Measurements from ENCODE around the gene KDM6B. TPM values are rescaled to one million over a fixed set of nuclear protein-coding genes. Genes with fewer than 3 reads are reported as not detected.

KDM6B gene
- total and polyA plus RNA-seq, 9 of the 15 experiments (the other 6 are each of a cell fraction or from before 2014, with no cell fraction given): 0.01 to 22.9 (median 2.2) TPM

GRCh38 chr17:7844292-7845154 lies 10.5 kb downstream of the KDM6B start:
- ATAC-seq: peak; percentile 81
- peak; percentile 97 for FAIRE-seq
- ChIA-PET POLR2A (interaction anchor here (0.6 to 1.3 kb wide), 5 partner anchors 8 to 101 kb away, joined by 3 to 14 read pairs (median 4); partner anchors contain the start of genes CYB5D1 and NAA38), CTCF (ENCODE audit: low intra/inter-chr PET ratio) (no interaction called here)
- intact Hi-C loops (cut with micrococcal nuclease) (no loop called here), in situ Hi-C loops (cut with MboI) (no loop called here)
- peaks cover 3% of the 10 kb centered on the region for H3K9me1 ChIP-seq (ENCODE audit: control insufficient read depth, insufficient read depth, low read length)
- peak; percentile 75 to 92 (median 84) for DNase-seq (ENCODE audit: extremely low read depth in 1 of 4, low spot score in 3 of 4)
- H3K79me2 ChIP-seq (ENCODE audit: control insufficient read depth, insufficient read depth, low read length): peaks cover 50% of the 10 kb centered on the region
- peak overlapping the region; percentile 99 for H3K27ac ChIP-seq (ENCODE audit: extremely low read depth, low read depth, low read length)
- BruUV-seq (replicated peaks): no TSS peak
- peak overlapping the region; percentile 76 for H3K4me3 ChIP-seq
- no peaks in the 10 kb centered on the region for H3K27me3 ChIP-seq (ENCODE audit: control insufficient read depth in 2 of 2, insufficient read depth in 2 of 2, low read length in 2 of 2)
- H3K36me3 ChIP-seq (ENCODE audit: control insufficient read depth, insufficient read depth, low read length): peaks cover 44% of the 10 kb centered on the region; the same call in 2 of the 3 replicates
- peak overlapping the region; percentile 63 for H2AFZ ChIP-seq (ENCODE audit: low read depth, low read length)
- H4K20me1 ChIP-seq (replicated peaks; ENCODE audit: control insufficient read depth, insufficient read depth, low read length): peaks cover 4% of the 10 kb centered on the region
- no peaks in the 10 kb centered on the region for H3K9me3 ChIP-seq (replicated peaks; ENCODE audit: control insufficient read depth, insufficient read depth, low read depth, low read length)
- H3K4me2 ChIP-seq (ENCODE audit: insufficient read depth, low read length): peak overlapping the region; percentile 92
- peaks cover 18 to 45% of the 10 kb centered on the region in 2 experiments; a peak in 4 of 5 replicates for H3K4me1 ChIP-seq (replicated peaks in 1 of 2; ENCODE audit: control insufficient read depth in 2 of 2, insufficient read depth in 2 of 2, low read length in 2 of 2)
- peak overlapping the region; percentile 97 for H3K9ac ChIP-seq (ENCODE audit: insufficient read depth in 1 of 2, low read depth in 2 of 2, low read length in 2 of 2)
- WGBS (ENCODE audit: insufficient coverage, low coverage, missing lambda C conversion rate): under 1% methylated on average over 43 of the region's 71 CpGs
- peak; percentile 19; the same call in 1 of the 2 replicates for TF ChIP-seq PKNOX1 (IDR thresholded peaks at IDR 0.05)
- TF ChIP-seq, protein P1, sequence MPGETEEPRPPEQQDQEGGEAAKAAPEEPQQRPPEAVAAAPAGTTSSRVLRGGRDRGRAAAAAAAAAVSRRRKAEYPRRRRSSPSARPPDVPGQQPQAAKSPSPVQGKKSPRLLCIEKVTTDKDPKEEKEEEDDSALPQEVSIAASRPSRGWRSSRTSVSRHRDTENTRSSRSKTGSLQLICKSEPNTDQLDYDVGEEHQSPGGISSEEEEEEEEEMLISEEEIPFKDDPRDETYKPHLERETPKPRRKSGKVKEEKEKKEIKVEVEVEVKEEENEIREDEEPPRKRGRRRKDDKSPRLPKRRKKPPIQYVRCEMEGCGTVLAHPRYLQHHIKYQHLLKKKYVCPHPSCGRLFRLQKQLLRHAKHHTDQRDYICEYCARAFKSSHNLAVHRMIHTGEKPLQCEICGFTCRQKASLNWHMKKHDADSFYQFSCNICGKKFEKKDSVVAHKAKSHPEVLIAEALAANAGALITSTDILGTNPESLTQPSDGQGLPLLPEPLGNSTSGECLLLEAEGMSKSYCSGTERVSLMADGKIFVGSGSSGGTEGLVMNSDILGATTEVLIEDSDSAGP (CRISPR knock-in tag; IDR thresholded peaks at IDR 0.05): no peak
- TF ChIP-seq NR2C2 (CRISPR knock-in tag; IDR thresholded peaks at IDR 0.05): no peak
- TF ChIP-seq NR2C2 (tag; IDR thresholded peaks at IDR 0.05): peak; percentile 66; the same call in 1 of the 2 replicates
- no peak for TF ChIP-seq ZNF584 (CRISPR knock-in tag; IDR thresholded peaks at IDR 0.05; ENCODE audit: low read depth)
- no peak for TF ChIP-seq SOX6 (IDR thresholded peaks at IDR 0.05)
- no peak for TF ChIP-seq BRD9 (IDR thresholded peaks at IDR 0.05; ENCODE audit: low read depth, partially characterized antibody)
- no peak for TF ChIP-seq U2AF2 (optimal IDR thresholded peaks at IDR 0.05; ENCODE audit: low read depth, low read length)
- TF ChIP-seq, protein P2, sequence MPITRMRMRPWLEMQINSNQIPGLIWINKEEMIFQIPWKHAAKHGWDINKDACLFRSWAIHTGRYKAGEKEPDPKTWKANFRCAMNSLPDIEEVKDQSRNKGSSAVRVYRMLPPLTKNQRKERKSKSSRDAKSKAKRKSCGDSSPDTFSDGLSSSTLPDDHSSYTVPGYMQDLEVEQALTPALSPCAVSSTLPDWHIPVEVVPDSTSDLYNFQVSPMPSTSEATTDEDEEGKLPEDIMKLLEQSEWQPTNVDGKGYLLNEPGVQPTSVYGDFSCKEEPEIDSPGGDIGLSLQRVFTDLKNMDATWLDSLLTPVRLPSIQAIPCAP (CRISPR knock-in tag; IDR thresholded peaks at IDR 0.05; ENCODE audit: borderline replicate concordance): no peak
- no peak for TF ChIP-seq RBBP5 (IDR thresholded peaks at IDR 0.05; ENCODE audit: borderline replicate concordance, insufficient read depth, low read length, poor library complexity, severe bottlenecking)
- no peak for TF ChIP-seq ETV1 (tag; conservative IDR thresholded peaks at IDR 0.05; ENCODE audit: low read depth)
- no peak for TF ChIP-seq CAMTA2 (CRISPR knock-in tag; conservative IDR thresholded peaks at IDR 0.05)
- no peak for TF ChIP-seq DLX4 (CRISPR knock-in tag; IDR thresholded peaks at IDR 0.05)
- TF ChIP-seq RAD51 (IDR thresholded peaks at IDR 0.05; ENCODE audit: borderline replicate concordance, low read depth): no peak
- TF ChIP-seq POLR3G (IDR thresholded peaks at IDR 0.05; ENCODE audit: extremely low read depth, insufficient read length, insufficient replicate concordance): no peak
- TF ChIP-seq CC2D1A (IDR thresholded peaks at IDR 0.05): no peak
- peak; percentile 81 for TF ChIP-seq POLR2G (IDR thresholded peaks at IDR 0.05; ENCODE audit: low read depth, low read length)
- TF ChIP-seq ZNF445 (CRISPR knock-in tag; IDR thresholded peaks at IDR 0.05; ENCODE audit: low read depth): no peak

All from K562 (cell line).